Liver (tissue), 3 donors: ENCODE results near the gene SFXN5.

ENCODE experiments used
- CTCF ChIP-seq: fragments of 150-350 bp; IDR thresholded peaks from 2 replicates; pipeline ENCODE4 v1.5.1; 2017; ENCODE audit warnings: improper control_type of control experiment, low read depth, low read length; ENCODE audit not compliant: missing input control
- EGR1 ChIP-seq, 2 donors: IDR thresholded peaks; 2 replicates each; pipeline ENCODE4 v1.6.1; 2016 to 2018; ENCODE audit warnings: antibody characterized with exemption in 2 of 2, low read depth in 2 of 2
- GABPA ChIP-seq, 2 donors: IDR thresholded peaks in 1 of 2; conservative IDR thresholded peaks in 1 of 2; 2 replicates each; pipeline ENCODE4 v1.6.1; 2016; ENCODE audit warnings: antibody characterized with exemption in 2 of 2, mild to moderate bottlenecking in 1 of 2, moderate library complexity in 1 of 2
- MAX ChIP-seq: IDR thresholded peaks from 2 replicates; pipeline ENCODE4 v1.6.1; 2016; ENCODE audit warnings: antibody characterized with exemption
- RXRA ChIP-seq, 2 donors: IDR thresholded peaks; 2 replicates each; pipeline ENCODE4 v1.6.1; 2017 to 2018; ENCODE audit warnings: antibody characterized with exemption in 2 of 2, mild to moderate bottlenecking in 1 of 2
- SP1 ChIP-seq: IDR thresholded peaks from 2 replicates; pipeline ENCODE4 v1.6.1; 2018; ENCODE audit warnings: antibody characterized with exemption, mild to moderate bottlenecking
- TAF1 ChIP-seq: conservative IDR thresholded peaks from 2 replicates; pipeline ENCODE4 v1.6.1; 2016; ENCODE audit warnings: antibody characterized with exemption, mild to moderate bottlenecking
- YY1 ChIP-seq: IDR thresholded peaks from 2 replicates; pipeline ENCODE4 v1.6.1; 2016; ENCODE audit warnings: antibody characterized with exemption, mild to moderate bottlenecking
- donor health status: healthy.
- donor health status: healthy.

DNA sequence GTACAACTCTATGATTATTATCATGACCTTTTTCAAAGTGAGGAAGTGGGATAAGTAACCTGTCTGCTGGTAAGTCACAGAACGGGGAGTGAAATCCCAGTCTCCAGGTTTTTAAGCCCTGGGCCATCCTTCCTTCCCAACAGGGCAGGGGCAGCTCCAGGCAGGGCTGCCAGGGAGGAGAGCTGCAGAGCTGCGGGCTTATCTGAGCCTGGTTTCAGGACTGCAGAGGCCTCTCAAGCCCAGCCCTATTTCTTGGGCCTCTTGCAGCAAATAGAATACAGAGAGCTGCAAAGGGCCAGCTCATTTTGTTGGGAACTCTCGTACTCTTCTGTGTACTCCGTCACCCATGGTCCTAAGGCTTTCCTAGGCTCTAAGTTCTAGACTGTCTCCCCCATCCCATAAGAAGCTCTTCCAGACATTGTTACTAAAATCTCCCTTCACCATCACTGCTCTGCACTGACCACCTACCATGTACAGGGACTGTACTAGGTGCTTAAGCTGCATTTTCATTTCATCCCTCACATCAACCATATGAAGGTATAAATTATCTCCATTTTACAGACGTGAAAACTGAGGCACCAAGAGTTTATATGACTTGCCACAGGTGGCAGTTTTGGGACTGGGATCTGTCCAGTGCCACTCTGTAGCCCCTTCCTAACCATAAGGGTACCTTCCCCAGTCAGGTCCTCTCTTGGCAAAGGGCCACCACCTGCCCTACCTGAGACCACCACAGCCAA is 38.1 kb upstream of the SFXN5 start:
- TF ChIP-seq SP1: no peak
- no peak for TF ChIP-seq CTCF
- no peak for TF ChIP-seq YY1
- no peak for TF ChIP-seq RXRA (IDR thresholded peaks at IDR 0.05)
- TF ChIP-seq MAX: no peak
- no peak for TF ChIP-seq TAF1
- no peak for TF ChIP-seq GABPA (IDR thresholded peaks at IDR 0.05 in 1 of 2, conservative IDR thresholded peaks at IDR 0.05 in 1 of 2)
- no peak for TF ChIP-seq EGR1 (IDR thresholded peaks at IDR 0.05; ENCODE audit: low read depth in 2 of 2)
